ENCODE data around the gene HAGHL. TPM values are rescaled to one million over a fixed set of nuclear protein-coding genes. Genes with fewer than 3 reads are reported as not detected.

The HAGHL gene
- total and polyA plus RNA-seq, 2 donors (not counting 3 experiments of a cell fraction or from before 2014, with no cell fraction given) = 6.3 to 6.8 TPM

DNA sequence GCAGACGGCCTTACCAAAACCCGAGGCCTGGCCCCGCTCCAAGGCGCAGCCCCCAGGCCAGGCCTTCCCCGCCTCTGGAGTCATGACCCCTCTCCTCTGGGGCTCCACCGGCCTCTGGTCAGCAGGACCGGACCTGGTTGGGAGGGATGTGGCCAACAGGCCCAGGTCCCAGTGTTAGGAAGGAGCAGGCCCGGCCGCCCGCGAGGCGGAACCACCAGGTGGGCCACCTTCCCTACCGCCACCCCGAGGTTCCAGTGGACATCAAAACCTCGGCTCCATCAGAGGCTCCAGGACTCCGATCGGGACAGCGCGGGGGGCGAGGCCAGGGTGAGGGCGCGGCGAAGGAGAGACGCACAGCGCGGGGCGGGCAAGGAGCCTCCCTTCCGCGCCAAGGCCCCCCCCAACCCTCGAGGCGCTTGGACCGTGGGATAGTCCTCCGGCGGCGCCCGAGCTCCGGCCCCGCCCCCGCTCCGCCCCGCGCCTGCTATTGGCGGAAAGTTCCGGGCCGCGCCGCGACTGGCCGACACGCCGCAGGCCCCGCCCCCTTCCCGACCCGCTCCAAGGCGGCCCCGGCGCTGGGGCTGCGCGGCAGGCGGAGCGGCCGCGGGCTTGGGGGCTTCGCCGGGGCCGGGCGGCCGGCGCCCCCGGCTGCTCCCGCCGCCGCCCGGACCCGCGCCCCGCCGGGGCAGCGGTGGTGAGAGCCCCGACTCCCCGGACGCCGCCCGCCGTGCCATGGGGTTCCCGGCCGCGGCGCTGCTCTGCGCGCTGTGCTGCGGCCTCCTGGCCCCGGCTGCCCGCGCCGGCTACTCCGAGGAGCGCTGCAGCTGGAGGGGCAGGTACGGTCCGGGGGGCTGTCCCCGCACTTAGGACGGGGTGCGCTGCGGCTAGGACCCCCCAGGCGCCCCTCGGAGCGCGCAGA, 12.1 kb upstream of the HAGHL start, which contains the start of gene METRN:
Gene METRN (plus strand): TSS at position 561 of the 919 bp plus-strand sequence. CDS start 172 bp downstream, at position 733.
- Histone ChIP-seq H3K4me2 (ENCODE audit: insufficient read depth, low read length) (peak within 1 kb of the TSS; percentile 75), H3K36me3 (ENCODE audit: control insufficient read depth in 2 of 2, extremely low read depth in 1 of 2, insufficient read depth in 2 of 2, low read length in 2 of 2) (no peaks in the 10 kb centered on the region), H3K9ac (replicated peaks; ENCODE audit: extremely low read depth, insufficient read depth, low read length) (no peak within 1 kb of the TSS), H3K9me1 (replicated peaks; ENCODE audit: control insufficient read depth, extremely low read depth, insufficient read depth, low read length) (no peaks in the 10 kb centered on the region), H3K79me2 (ENCODE audit: control insufficient read depth, insufficient read depth, low read length) (no peaks in the 10 kb centered on the region), H2AFZ (ENCODE audit: low read depth, low read length) (peak within 1 kb of the TSS; percentile 60), H3K4me1 (ENCODE audit: control insufficient read depth, extremely low read depth, insufficient read depth, low read length) (peaks cover 10% of the 10 kb centered on the region), H4K20me1 (replicated peaks; ENCODE audit: control insufficient read depth, extremely low read depth, insufficient read depth, low read length) (no peaks in the 10 kb centered on the region), H3K27me3 (ENCODE audit: control insufficient read depth in 2 of 2, insufficient read depth in 2 of 2, low read length in 2 of 2) (no peaks in the 10 kb centered on the region), H3K4me3 (replicated peaks in 1 of 3; ENCODE audit: insufficient read depth in 1 of 3, low read depth in 1 of 3, low read length in 3 of 3) (peak within 1 kb of the TSS; percentile 42 to 58 (median 51)), H3K27ac (ENCODE audit: insufficient read depth, low read depth, low read length) (no peak within 1 kb of the TSS), H3K9me3 (replicated peaks; ENCODE audit: control insufficient read depth, insufficient read depth, low read length) (no peaks in the 10 kb centered on the region)
- DNase-seq (ENCODE audit: low read depth, low spot score) (peak; percentile 78), FAIRE-seq (peak; percentile 84)
- TF ChIP-seq POLR2AphosphoS5 (IDR thresholded peaks at IDR 0.05; ENCODE audit: insufficient read depth, low read depth, low read length) (peak; percentile 26), POLR2A (IDR thresholded peaks at IDR 0.05; ENCODE audit: low read depth, low read length) (no peak)
- ChIA-PET CTCF (interaction anchor here (0.6 to 3.0 kb wide), 9 partner anchors 8 to 342 kb away, joined by 3 to 67 read pairs (median 5); partner anchors contain the start of genes CCDC78, CHTF18, CIAO3 and HAGHL), POLR2A (no interaction called here)
- dilution Hi-C loops (cut with MboI; ENCODE audit: extremely low pct_ligation_motif_present, low sequenced_read_pairs) = no loop called here
- BruUV-seq (replicated peaks) = no TSS peak
- intact Hi-C loops (cut with micrococcal nuclease) = loop anchor here (2.0 kb wide), 1 partner anchor 14 kb away; no protein-coding TSS in a partner anchor

DNA sequence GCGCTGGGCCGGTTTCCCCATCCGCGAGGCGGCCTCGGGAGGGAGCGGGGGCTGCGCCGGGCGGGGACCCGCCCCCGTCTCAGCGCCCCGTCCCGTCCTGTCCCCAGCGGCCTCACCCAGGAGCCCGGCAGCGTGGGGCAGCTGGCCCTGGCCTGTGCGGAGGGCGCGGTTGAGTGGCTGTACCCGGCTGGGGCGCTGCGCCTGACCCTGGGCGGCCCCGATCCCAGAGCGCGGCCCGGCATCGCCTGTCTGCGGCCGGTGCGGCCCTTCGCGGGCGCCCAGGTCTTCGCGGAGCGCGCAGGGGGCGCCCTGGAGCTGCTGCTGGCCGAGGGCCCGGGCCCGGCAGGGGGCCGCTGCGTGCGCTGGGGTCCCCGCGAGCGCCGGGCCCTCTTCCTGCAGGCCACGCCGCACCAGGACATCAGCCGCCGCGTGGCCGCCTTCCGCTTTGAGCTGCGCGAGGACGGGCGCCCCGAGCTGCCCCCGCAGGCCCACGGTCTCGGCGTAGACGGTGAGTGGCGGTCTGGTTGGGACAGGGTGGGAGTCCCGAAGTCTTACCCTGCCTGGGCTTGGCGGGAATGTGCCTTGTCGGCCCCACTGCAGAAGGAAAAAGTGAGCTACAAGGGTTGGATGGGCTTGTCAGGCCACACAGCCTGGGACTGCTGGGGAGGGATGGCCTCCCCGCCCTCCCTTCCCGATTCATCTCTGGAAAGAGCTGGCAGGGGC, 11.3 kb upstream of the HAGHL start:
- ChIA-PET CTCF (interaction anchor here (0.6 to 2.6 kb wide), 11 partner anchors 9 to 342 kb away, joined by 3 to 34 read pairs (median 5); partner anchors contain the start of genes CCDC78, CHTF18, CIAO3 and HAGHL), POLR2A (no interaction called here)
- TF ChIP-seq, protein P1, sequence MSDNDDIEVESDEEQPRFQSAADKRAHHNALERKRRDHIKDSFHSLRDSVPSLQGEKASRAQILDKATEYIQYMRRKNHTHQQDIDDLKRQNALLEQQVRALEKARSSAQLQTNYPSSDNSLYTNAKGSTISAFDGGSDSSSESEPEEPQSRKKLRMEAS (IDR thresholded peaks at IDR 0.05; ENCODE audit: insufficient read depth, insufficient read length) = no peak
- TF ChIP-seq, protein P2, sequence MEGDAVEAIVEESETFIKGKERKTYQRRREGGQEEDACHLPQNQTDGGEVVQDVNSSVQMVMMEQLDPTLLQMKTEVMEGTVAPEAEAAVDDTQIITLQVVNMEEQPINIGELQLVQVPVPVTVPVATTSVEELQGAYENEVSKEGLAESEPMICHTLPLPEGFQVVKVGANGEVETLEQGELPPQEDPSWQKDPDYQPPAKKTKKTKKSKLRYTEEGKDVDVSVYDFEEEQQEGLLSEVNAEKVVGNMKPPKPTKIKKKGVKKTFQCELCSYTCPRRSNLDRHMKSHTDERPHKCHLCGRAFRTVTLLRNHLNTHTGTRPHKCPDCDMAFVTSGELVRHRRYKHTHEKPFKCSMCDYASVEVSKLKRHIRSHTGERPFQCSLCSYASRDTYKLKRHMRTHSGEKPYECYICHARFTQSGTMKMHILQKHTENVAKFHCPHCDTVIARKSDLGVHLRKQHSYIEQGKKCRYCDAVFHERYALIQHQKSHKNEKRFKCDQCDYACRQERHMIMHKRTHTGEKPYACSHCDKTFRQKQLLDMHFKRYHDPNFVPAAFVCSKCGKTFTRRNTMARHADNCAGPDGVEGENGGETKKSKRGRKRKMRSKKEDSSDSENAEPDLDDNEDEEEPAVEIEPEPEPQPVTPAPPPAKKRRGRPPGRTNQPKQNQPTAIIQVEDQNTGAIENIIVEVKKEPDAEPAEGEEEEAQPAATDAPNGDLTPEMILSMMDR (IDR thresholded peaks at IDR 0.05; ENCODE audit: extremely low read depth in 1 of 2, insufficient read depth in 1 of 2, low read depth in 1 of 2, low read length in 2 of 2) = peak; percentile 17 to 19
- TF ChIP-seq EZH2 (IDR thresholded peaks at IDR 0.05; ENCODE audit: borderline replicate concordance, low read depth, low read length, severe bottlenecking) = no peak
- H3K9me1 ChIP-seq (replicated peaks; ENCODE audit: control insufficient read depth, extremely low read depth, insufficient read depth, low read length) = no peaks in the 10 kb centered on the region
- no peaks in the 10 kb centered on the region for H3K79me2 ChIP-seq (ENCODE audit: control insufficient read depth, insufficient read depth, low read length)
- intact Hi-C loops (cut with micrococcal nuclease) = loop anchor here (2.0 kb wide), 1 partner anchor 13 kb away; no protein-coding TSS in a partner anchor
- H3K4me2 ChIP-seq (ENCODE audit: insufficient read depth, low read length) = peak overlapping the region; percentile 75
- H3K27ac ChIP-seq (ENCODE audit: insufficient read depth, low read depth, low read length) = no peak overlapping the region
- H3K36me3 ChIP-seq (ENCODE audit: control insufficient read depth in 2 of 2, extremely low read depth in 1 of 2, insufficient read depth in 2 of 2, low read length in 2 of 2) = no peaks in the 10 kb centered on the region
- DNase-seq (ENCODE audit: low read depth, low spot score) (no peak), FAIRE-seq (no peak)
- H3K9me3 ChIP-seq (replicated peaks; ENCODE audit: control insufficient read depth, insufficient read depth, low read length) = no peaks in the 10 kb centered on the region
- no peak overlapping the region for H3K9ac ChIP-seq (replicated peaks; ENCODE audit: extremely low read depth, insufficient read depth, low read length)
- no TSS peak for BruUV-seq (replicated peaks)
- no peaks in the 10 kb centered on the region for H3K27me3 ChIP-seq (ENCODE audit: control insufficient read depth in 2 of 2, insufficient read depth in 2 of 2, low read length in 2 of 2)
- peak overlapping the region; percentile 60 for H2AFZ ChIP-seq (ENCODE audit: low read depth, low read length)
- peak overlapping the region; percentile 42 to 58 (median 51) for H3K4me3 ChIP-seq (replicated peaks in 1 of 3; ENCODE audit: insufficient read depth in 1 of 3, low read depth in 1 of 3, low read length in 3 of 3)
- H3K4me1 ChIP-seq (ENCODE audit: control insufficient read depth, extremely low read depth, insufficient read depth, low read length) = peaks cover 18% of the 10 kb centered on the region
- dilution Hi-C loops (cut with MboI; ENCODE audit: extremely low pct_ligation_motif_present, low sequenced_read_pairs) = no loop called here
- no peaks in the 10 kb centered on the region for H4K20me1 ChIP-seq (replicated peaks; ENCODE audit: control insufficient read depth, extremely low read depth, insufficient read depth, low read length)
